Mesodermal cell (in vitro differentiated cells): ENCODE measurements around the gene YPEL2.

ENCODE experiments used
- H3K27ac ChIP-seq: 2 replicates; pipeline ENCODE4 v1.7.0; 2013; ENCODE audit warnings: mild to moderate bottlenecking, low read depth, low read length, moderate library complexity; ENCODE audit not compliant: severe bottlenecking
- H3K36me3 ChIP-seq: 2 replicates; pipeline ENCODE4 v1.7.1; 2013; ENCODE audit warnings: mild to moderate bottlenecking, low read length, moderate library complexity; ENCODE audit not compliant: control insufficient read depth, insufficient read depth
- H3K4me1 ChIP-seq: one replicate; pipeline ENCODE4 v1.7.1; 2013; ENCODE audit warnings: mild to moderate bottlenecking, low read length; ENCODE audit not compliant: insufficient read depth, control insufficient read depth, poor library complexity, severe bottlenecking
- H3K4me3 ChIP-seq: 2 replicates; pipeline ENCODE4 v1.7.0; 2013; ENCODE audit warnings: low read length, control low read depth, mild to moderate bottlenecking; ENCODE audit not compliant: insufficient read depth, poor library complexity, severe bottlenecking; ENCODE audit errors: extremely low read depth
- H3K9me3 ChIP-seq: 2 replicates; pipeline ENCODE4 v1.7.1; 2013; ENCODE audit warnings: mild to moderate bottlenecking, low read length, moderate library complexity; ENCODE audit not compliant: control insufficient read depth
- WGBS, 2 experiments: methylation state at CpG; one replicate each; pipeline ENCODE4 v1.1.5; 2013; ENCODE audit warnings: missing lambda C conversion rate in 2 of 2; ENCODE audit not compliant: insufficient coverage in 2 of 2; 5-methylcytosine and 5-hydroxymethylcytosine counted together

Gene YPEL2

DNA sequence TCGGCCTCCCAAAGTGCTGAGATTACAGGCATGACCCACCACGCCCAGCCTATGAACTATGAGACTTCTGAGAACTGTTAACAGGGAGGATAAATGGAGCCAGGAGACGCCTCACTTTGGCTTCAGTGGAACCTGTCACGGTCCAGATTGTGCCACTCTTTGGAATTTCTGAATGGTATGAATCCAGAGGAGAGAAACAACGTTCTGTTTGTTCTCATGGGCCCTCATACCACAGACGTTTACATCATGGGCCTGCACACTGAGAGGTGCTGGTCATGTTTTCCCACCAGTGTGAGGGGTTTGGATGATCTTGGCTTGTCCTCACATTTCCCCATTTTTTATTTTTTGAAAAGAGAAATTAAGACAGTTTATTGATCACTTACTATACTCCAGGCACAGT is 90.3 kb downstream of the YPEL2 start:
- Histone ChIP-seq H3K36me3 (no peaks in the 10 kb centered on the region), H3K9me3 (no peaks in the 10 kb centered on the region), H3K27ac (no peak overlapping the region), H3K4me3 (no peak overlapping the region), H3K4me1 (peaks cover 36% of the 10 kb centered on the region)
- 94 to 100% methylated on average over 6 of the region's 6 CpGs for WGBS, 2 experiments

DNA sequence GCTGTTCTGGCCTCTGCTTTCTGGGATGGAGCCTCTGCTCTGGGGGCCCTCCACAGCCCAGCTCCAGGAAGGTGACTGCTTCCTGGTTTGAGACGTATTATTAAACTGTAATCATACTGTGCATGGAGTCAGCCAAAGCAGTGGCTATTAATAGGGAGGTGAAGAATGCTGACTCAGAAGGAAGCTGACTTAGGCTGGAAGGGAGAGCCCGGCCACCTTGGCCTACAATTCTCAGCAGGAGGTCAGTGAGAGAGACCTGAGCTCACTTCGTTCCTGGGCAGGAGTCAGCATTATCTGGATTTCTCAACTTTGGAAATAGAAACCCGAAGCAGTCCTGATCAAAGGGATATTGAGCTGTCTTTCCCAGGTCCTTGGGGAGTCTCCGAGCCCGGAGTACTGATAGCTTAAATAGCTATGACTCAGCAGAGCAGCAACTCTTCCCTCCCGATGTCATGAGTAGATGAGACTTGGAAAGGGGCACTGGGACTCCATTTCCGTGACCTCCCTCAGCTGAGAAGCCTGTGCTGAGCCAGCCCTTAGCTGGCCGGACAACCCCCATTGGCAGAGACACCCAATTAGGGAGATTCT is 91.8 kb downstream of the YPEL2 start:
- Histone ChIP-seq H3K36me3 (no peaks in the 10 kb centered on the region), H3K9me3 (no peaks in the 10 kb centered on the region), H3K4me3 (no peak overlapping the region), H3K4me1 (peaks cover 48% of the 10 kb centered on the region), H3K27ac (peak overlapping the region; percentile 99)
- 31 to 55% methylated on average over 2 to 8 of the region's 9 CpGs for whole genome bisulfite sequencing, 2 experiments

DNA sequence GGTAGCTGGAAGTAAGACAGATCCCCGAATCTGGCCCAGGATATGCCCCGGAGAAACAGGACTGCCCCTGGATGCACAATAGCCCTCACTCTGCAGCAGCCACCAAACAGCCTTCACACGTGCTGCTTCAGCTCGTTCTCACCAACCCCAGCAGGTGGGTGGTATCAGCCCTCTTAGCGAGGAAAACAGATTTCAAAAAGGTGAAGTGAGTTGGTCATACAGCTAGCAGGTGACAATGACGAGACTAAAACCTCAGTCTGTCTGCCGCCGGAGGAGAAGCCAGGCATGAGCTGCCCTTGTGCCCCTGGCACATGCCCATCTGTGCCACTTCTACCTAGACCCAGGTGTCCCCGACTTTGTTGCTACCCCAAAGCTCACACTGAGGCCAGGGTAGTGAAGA is 92.4 kb downstream of the YPEL2 start:
- Histone ChIP-seq H3K27ac (peak overlapping the region; percentile 99), H3K4me3 (no peak overlapping the region), H3K4me1 (peaks cover 55% of the 10 kb centered on the region), H3K36me3 (no peaks in the 10 kb centered on the region), H3K9me3 (no peaks in the 10 kb centered on the region)
- 80 to 81% methylated on average over 8 of the region's 9 CpGs for WGBS, 2 experiments

DNA sequence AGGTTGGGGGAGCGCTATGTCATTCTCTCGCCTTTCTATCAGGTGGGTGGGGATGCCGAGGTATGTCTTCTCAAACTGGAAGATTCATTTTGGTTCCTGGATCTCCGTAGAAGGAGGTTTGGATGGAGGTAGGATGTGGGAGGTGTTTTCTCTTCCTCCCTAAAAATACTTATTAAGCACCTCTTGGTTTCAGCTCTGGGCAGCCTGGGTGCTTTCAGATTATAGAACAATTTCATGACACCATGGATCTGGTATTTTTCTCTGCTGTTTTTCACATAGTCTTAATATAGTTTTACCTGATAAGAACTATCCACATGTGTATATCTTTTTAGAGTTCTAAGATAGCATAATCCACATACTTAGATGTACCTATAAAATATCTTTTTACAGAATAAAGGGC is 92.9 kb downstream of the YPEL2 start:
- peaks cover 59% of the 10 kb centered on the region for H3K4me1 ChIP-seq
- H3K4me3 ChIP-seq = no peak overlapping the region

DNA sequence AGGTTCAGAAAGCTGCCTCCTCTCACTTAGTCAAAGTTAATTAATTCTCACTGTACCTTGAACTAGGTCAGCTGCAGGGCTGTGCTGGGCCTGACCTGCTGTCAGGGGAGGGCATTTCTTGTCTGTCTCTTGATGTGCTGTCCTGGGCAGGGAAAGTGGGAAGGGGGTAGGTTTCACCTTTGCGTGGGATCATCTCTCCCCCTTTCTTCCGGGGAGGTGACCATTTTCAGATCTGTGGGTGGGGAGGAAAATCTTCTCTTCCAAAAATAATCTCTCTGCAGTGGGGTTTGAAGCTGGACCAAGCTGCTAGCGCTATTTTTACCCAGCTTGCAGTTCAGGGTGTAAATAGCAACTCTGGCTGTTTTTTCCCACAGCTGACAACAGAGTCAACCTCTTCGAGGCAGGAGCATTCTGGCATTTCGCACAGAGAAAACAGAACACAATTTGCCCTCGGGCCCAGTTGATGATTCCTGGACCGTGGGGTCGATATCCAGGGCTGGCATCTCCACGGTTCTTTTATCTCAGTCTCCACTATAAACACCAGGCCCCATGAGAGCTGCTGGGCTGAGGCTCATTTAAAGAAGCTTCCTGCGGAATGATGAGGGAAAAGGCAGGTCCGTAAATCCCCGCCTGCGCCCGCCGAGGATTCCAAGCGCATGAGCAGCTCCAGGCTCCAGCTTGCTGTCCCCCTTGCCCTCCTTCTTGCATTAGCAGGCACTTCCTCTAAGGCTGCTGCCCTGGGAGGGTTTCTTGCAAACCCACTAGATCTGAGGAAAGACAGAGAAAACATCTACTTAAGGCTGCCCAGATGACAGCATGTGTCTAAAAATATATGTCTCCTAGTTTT is 93.9 kb downstream of the YPEL2 start:
- H3K36me3 ChIP-seq = no peaks in the 10 kb centered on the region
- peaks cover 61% of the 10 kb centered on the region for H3K4me1 ChIP-seq
- no peaks in the 10 kb centered on the region for H3K9me3 ChIP-seq
- H3K27ac ChIP-seq = peak overlapping the region; percentile 99
- 56 to 58% methylated on average over 10 to 12 of the region's 16 CpGs for WGBS, 2 experiments
- H3K4me3 ChIP-seq = no peak overlapping the region

More for the DNA sequence above, 92.9 kb downstream of the YPEL2 start:
- Histone ChIP-seq H3K27ac (peak overlapping the region; percentile 99), H3K36me3 (no peaks in the 10 kb centered on the region), H3K9me3 (no peaks in the 10 kb centered on the region)
- WGBS, 2 experiments = 94% methylated on average over 3 of the region's 4 CpGs; no CpG with 5 or more reads in 1 of the 2 experiments

DNA sequence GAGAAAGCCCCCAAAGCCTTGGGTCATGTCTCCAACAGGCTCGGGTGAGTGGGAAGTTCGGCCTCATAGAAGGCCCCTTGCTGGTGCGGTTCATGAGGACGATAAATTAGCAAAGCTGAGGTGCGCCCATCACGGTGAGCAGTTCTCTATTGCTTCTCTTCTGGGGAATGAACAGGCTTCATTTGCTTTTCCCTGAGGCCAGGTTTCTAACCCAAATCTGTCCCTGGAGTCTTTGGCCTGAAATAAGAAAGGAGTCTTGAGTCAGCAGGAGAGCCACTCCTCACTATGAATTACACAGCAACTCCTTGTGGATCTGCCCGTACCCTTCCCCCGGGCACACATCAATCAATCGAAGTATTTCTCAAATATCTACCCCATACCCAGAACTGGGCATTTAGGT is 94.6 kb downstream of the YPEL2 start:
- Histone ChIP-seq H3K4me3 (peak overlapping the region; percentile 1), H3K27ac (peak overlapping the region; percentile 99), H3K36me3 (no peaks in the 10 kb centered on the region), H3K9me3 (no peaks in the 10 kb centered on the region), H3K4me1 (peaks cover 63% of the 10 kb centered on the region)
- WGBS, 2 experiments = 86 to 89% methylated on average over 6 of the region's 9 CpGs

DNA sequence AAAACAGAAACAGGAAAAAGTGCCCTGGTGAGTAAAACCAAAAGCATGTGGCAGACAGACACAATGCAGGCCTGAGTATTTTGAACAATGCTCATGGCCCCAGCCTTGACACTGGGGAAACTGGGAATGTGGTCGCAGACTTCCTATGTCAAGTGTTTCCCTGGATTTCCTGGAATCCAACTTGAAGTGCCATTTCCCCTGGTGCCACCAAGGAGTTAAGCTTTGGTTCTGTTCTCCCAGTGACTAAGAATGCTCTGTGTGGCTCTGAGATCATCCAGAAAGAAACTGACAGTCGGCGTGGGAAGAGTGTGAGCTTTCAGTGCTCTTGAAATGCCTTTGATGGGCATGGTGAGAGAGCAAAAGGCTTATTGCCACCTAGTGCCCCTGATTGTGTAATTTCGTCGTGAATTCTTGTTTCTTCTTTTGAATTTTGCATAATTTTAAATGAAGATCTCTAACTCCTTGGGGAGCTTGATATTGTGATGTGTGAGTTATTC is 96.0 kb downstream of the YPEL2 start:
- Histone ChIP-seq H3K4me3 (no peak overlapping the region), H3K9me3 (peaks cover 5% of the 10 kb centered on the region), H3K36me3 (no peaks in the 10 kb centered on the region), H3K27ac (peak overlapping the region; percentile 99), H3K4me1 (peaks cover 68% of the 10 kb centered on the region)
- 47 to 82% methylated on average over 3 to 5 of the region's 5 CpGs for WGBS, 2 experiments

DNA sequence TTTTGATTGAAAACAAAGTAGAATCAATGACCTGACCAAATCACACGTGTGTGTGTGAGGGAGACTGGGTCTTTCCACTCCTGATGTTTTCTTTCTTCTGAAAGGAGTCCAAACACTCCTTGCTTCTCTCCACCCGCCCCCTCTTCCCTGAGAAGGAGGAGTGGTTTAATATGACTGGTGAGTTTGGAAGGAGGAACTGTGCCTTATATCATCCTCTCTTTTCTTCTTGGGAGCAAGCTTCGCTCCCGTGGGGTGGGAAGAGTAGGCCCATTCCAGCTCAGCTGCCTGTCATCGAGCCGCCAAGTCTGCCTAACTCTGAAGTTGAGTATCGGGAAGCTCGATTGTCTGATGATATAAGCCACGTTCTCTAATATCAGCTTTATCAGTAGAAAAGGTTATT is 96.5 kb downstream of the YPEL2 start:
- Histone ChIP-seq H3K27ac (peak overlapping the region; percentile 99), H3K4me3 (no peak overlapping the region), H3K4me1 (peaks cover 64% of the 10 kb centered on the region), H3K9me3 (peaks cover 10% of the 10 kb centered on the region), H3K36me3 (no peaks in the 10 kb centered on the region)
- WGBS, 2 experiments = 50 to 80% methylated on average over 2 to 8 of the region's 9 CpGs

DNA sequence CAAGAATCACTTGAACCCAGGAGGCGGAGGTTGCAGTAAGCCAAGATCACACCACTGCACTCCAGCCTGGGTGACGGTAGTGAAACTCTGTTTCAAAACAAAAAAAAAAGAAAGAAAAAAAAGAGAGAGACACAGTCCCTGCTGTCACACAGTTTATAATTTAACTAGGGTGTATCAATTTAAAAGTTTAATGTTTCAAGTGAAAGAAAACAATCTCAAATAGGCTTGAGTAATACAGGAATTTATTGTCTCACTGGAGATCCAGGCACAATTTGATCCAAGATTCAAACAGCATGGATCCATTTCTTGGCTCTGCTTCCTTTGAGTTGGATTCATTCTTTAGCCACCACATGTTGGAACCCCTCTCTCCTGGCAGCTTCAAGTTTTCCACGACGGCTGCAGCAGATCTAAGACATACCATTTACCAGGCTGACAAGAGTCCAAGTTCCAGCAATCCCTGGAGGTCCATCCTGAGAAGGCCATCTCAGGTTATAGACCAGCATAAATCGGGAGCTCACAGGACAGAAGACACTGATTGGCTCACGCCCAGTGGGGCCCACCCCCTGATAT is 97.5 kb downstream of the YPEL2 start:
- H3K4me3 ChIP-seq = no peak overlapping the region
- no peak overlapping the region for H3K27ac ChIP-seq
- 86 to 88% methylated on average over 1 to 4 of the region's 6 CpGs for WGBS, 2 experiments
- H3K36me3 ChIP-seq = no peaks in the 10 kb centered on the region
- peaks cover 59% of the 10 kb centered on the region for H3K4me1 ChIP-seq
- peaks cover 11% of the 10 kb centered on the region for H3K9me3 ChIP-seq

DNA sequence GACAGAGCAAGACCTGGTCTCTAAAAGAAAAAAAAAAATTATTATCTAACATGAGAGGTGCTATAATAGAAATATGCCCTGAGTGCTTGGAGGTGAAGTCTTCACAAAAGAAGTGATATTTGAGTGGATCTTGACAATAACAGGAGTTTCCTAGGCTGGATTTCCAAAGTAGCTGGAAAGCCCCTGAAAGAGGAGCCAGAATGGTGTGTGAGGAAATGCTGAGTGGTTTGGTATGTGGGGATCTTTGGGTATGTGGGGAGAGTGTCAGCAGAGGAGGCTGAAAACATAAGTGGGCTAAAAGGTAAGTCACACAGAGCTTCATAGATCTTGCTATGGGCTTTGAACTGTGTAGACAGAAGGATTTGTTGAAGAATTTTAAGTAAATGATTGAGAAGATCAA is 100.1 kb downstream of the YPEL2 start:
- Histone ChIP-seq H3K4me1 (peaks cover 33% of the 10 kb centered on the region), H3K4me3 (no peak overlapping the region), H3K27ac (no peak overlapping the region), H3K36me3 (no peaks in the 10 kb centered on the region), H3K9me3 (peaks cover 11% of the 10 kb centered on the region)
